SU-DHL-6 (cell line): ENCODE results near the gene ATP13A4.

Experiments used
- H2AFZ ChIP-seq: fragments of 200-600 bp; sonication (generic); 2 replicates; pipeline ENCODE4 v1.6.1; 2014; ENCODE audit warnings: low read depth, mild to moderate bottlenecking, moderate library complexity, mixed read lengths, antibody characterized with exemption, low read length; ENCODE audit not compliant: severe bottlenecking
- H3F3A ChIP-seq: fragments of 200-600 bp; shearing (Covaris generic); 2 replicates; pipeline ENCODE4 v1.6.0; 2016; ENCODE audit warnings: antibody characterized with exemption, mild to moderate bottlenecking; ENCODE audit not compliant: insufficient read depth
- H3K27ac ChIP-seq: fragments of 200-600 bp; sonication (generic); 2 replicates; pipeline ENCODE4 v1.5.1; 2016; ENCODE audit warnings: low read depth, mild to moderate bottlenecking, low read length, moderate library complexity, mixed read lengths
- H3K27me3 ChIP-seq: fragments of 200-600 bp; sonication (generic), shearing (Covaris generic); 2 replicates; pipeline ENCODE4 v1.6.0; 2014; ENCODE audit warnings: mild to moderate bottlenecking, low read length
- H3K36me3 ChIP-seq: fragments of 200-600 bp; sonication (generic); 2 replicates; pipeline ENCODE4 v1.6.1; 2014; ENCODE audit warnings: mild to moderate bottlenecking, low read length, mixed read lengths
- H3K4me2 ChIP-seq: fragments of 300-600, 200-600 bp; shearing (Covaris generic), sonication (generic); 2 replicates; pipeline ENCODE4 v1.6.0; 2014; ENCODE audit warnings: low read length, low read depth, mild to moderate bottlenecking; ENCODE audit not compliant: poor library complexity, severe bottlenecking
- H3K4me3 ChIP-seq: fragments of 200-600 bp; sonication (generic); 2 replicates; pipeline ENCODE4 v1.5.1; 2014; ENCODE audit warnings: antibody characterized with exemption, low read length, mild to moderate bottlenecking, mixed read lengths; ENCODE audit not compliant: insufficient read depth, poor library complexity, severe bottlenecking
- H3K79me2 ChIP-seq: fragments of 200-600 bp; sonication (generic); 2 replicates; pipeline ENCODE4 v1.6.1; 2014; ENCODE audit warnings: mild to moderate bottlenecking, low read length, moderate library complexity; ENCODE audit not compliant: insufficient read depth
- H3K9ac ChIP-seq: fragments of 200-600 bp; sonication (generic); 2 replicates; pipeline ENCODE4 v1.7.0; 2014; ENCODE audit warnings: mild to moderate bottlenecking, low read length
- H3K9me2 ChIP-seq: fragments of 200-600 bp; sonication (generic); replicated peaks from 2 replicates; pipeline ENCODE4 v1.6.1; 2014; ENCODE audit warnings: low read length; ENCODE audit not compliant: insufficient read depth
- H3K9me3 ChIP-seq: fragments of 200-600 bp; sonication (generic); 2 replicates; pipeline ENCODE4 v1.6.1; 2014; ENCODE audit warnings: low read length, mixed read lengths; ENCODE audit not compliant: insufficient read depth
- H4K20me1 ChIP-seq: fragments of 200-600 bp; sonication (generic); 2 replicates; pipeline ENCODE4 v1.6.1; 2014; ENCODE audit warnings: low read depth, mild to moderate bottlenecking, antibody characterized with exemption, low read length, moderate library complexity, mixed read lengths
- CTCF ChIP-seq: fragments of 200-600 bp; sonication (generic); IDR thresholded peaks from one replicate; pipeline ENCODE4 v1.5.1; 2017; ENCODE audit warnings: antibody characterized with exemption, mild to moderate bottlenecking, low read length, moderate library complexity; ENCODE audit not compliant: insufficient read depth, poor library complexity, severe bottlenecking
- EZH2phosphoT487 ChIP-seq: fragments of 200-600 bp; sonication (generic), shearing (Covaris generic); conservative IDR thresholded peaks from 2 replicates; pipeline ENCODE4 v1.6.1; 2018; ENCODE audit warnings: mild to moderate bottlenecking, antibody characterized with exemption, low read length, moderate library complexity, mixed read lengths

Gene ATP13A4

GRCh38 chr3:193589129-193589528 is 34.4 kb upstream of the ATP13A4 start:
- no peaks in the 10 kb centered on the region for H3K27me3 ChIP-seq
- H3K4me2 ChIP-seq: no peak overlapping the region
- peaks cover 16% of the 10 kb centered on the region for H3K79me2 ChIP-seq
- no peak overlapping the region for H3K27ac ChIP-seq
- H3K9me3 ChIP-seq: no peaks in the 10 kb centered on the region
- H3K36me3 ChIP-seq: no peaks in the 10 kb centered on the region
- no peaks in the 10 kb centered on the region for H3F3A ChIP-seq
- TF ChIP-seq CTCF (no peak), EZH2phosphoT487 (no peak)
- no peak overlapping the region for H3K9ac ChIP-seq
- H3K9me2 ChIP-seq: no peaks in the 10 kb centered on the region
- H4K20me1 ChIP-seq: no peaks in the 10 kb centered on the region
- no peak overlapping the region for H3K4me3 ChIP-seq
- no peak overlapping the region for H2AFZ ChIP-seq

- Histone ChIP-seq H2AFZ (no peak overlapping the region), H4K20me1 (no peaks in the 10 kb centered on the region), H3K9me2 (no peaks in the 10 kb centered on the region), H3K4me2 (no peak overlapping the region), H3K79me2 (no peaks in the 10 kb centered on the region), H3K9me3 (no peaks in the 10 kb centered on the region), H3K9ac (no peak overlapping the region), H3K27ac (no peak overlapping the region), H3F3A (no peaks in the 10 kb centered on the region), H3K36me3 (no peaks in the 10 kb centered on the region), H3K4me3 (no peak overlapping the region), H3K27me3 (no peaks in the 10 kb centered on the region)
- TF ChIP-seq CTCF: no peak
- no peak for TF ChIP-seq EZH2phosphoT487
Observed at GRCh38 chr3:193586526-193586925, 31.8 kb upstream of the ATP13A4 start.

- no peak overlapping the region for H3K27ac ChIP-seq
- no peak overlapping the region for H2AFZ ChIP-seq
- no peak overlapping the region for H3K4me2 ChIP-seq
- no peaks in the 10 kb centered on the region for H3F3A ChIP-seq
- no peaks in the 10 kb centered on the region for H4K20me1 ChIP-seq
- no peak overlapping the region for H3K4me3 ChIP-seq
- no peaks in the 10 kb centered on the region for H3K79me2 ChIP-seq
- no peaks in the 10 kb centered on the region for H3K27me3 ChIP-seq
- TF ChIP-seq CTCF (no peak), EZH2phosphoT487 (no peak)
- H3K9me3 ChIP-seq: no peaks in the 10 kb centered on the region
- H3K9me2 ChIP-seq: no peaks in the 10 kb centered on the region
- H3K36me3 ChIP-seq: no peaks in the 10 kb centered on the region
- no peak overlapping the region for H3K9ac ChIP-seq
Observed at GRCh38 chr3:193585530-193585929, 30.8 kb upstream of the ATP13A4 start.
